ENCODE results near the gene SAMD13. TPM values are rescaled to one million over a fixed set of nuclear protein-coding genes. Genes with fewer than 3 reads are reported as not detected.

SAMD13 gene, protein sequence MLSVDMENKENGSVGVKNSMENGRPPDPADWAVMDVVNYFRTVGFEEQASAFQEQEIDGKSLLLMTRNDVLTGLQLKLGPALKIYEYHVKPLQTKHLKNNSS
- total RNA-seq = under 1 TPM; 0.38 to 0.48 TPM

DNA sequence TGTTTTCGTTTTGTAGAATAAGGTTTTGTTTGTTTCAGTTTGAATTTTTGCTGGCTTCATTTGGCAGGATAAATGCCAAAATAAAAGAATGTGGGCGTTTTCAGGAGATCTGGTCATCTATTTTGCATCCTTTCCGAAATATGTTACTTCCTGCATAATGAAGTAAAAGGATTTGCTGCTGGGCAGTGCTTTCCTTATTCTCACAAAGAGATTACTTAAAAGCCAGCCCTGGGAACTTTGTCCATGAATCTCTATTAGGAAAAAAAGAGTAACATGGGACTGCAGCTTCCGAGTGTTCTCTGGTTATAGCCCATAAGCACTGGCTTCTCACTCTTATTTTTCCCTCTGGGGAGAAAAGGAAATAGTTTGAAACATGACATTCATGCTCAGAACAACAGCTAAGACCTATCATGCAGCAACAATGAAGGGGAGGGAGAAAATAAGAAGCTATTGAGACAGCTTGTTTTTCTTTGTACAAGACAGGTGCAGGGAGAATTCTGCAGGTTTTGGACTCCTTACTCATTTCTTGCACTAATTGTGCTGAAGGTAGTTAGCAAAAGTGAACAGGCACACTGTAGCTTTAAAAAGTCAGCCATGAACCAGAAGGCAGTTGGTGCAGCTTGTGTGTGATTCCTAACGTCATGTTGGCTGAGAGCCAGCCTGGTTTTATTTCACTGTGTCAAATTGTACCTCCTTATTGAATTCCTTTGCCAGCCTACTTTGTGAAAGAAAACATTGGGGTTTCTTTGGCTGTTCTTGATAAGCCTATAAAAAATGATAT is at the start of gene SAMD13:
TSS of gene SAMD13 (plus strand) at position 705 of the 781 bp plus-strand sequence. CDS start 1,527 bp downstream, outside the sequence.
- Mint-ChIP-seq H3K36me3 (no peaks in the 10 kb centered on the region), H3K27me3 (peaks cover 18% of the 10 kb centered on the region), H3K4me3 (peak within 1 kb of the TSS; percentile 40), H3K9me3 (no peaks in the 10 kb centered on the region), H3K4me1 (ENCODE audit: low read depth) (peaks cover 39% of the 10 kb centered on the region), H3K27ac (no peak within 1 kb of the TSS)
- intact Hi-C loops (cut with micrococcal nuclease) = loop anchor here (5.0 kb wide), 1 partner anchor 131 kb away; no protein-coding TSS in a partner anchor
- peak; percentile 49 for DNase-seq
- ChIA-PET CTCF (no interaction called here), POLR2A (no interaction called here)

DNA sequence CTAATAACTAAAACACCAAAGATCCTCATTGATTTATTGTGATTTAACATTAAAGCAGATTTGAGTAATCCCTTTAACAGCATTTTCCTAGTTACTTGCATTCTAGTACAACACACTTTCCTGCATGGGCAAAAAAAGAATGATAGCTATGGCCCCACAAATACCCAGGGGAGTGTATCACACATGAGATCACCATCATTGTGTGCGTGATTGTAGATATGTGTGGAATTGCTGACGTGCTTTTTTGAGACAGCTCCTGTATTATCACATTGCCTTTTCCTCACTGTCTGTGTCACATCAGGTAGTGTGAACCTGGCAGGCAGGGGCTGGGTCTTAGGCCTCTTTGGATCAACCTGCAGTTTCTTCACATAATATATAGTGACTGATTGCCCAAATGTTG is 48.5 kb upstream of the SAMD13 start:
- no peaks in the 10 kb centered on the region for H3K36me3 Mint-ChIP-seq
- H3K4me1 Mint-ChIP-seq (ENCODE audit: low read depth) = no peaks in the 10 kb centered on the region
- ChIA-PET CTCF (no interaction called here), POLR2A (no interaction called here)
- H3K27ac Mint-ChIP-seq = no peak overlapping the region
- H3K27me3 Mint-ChIP-seq = no peaks in the 10 kb centered on the region
- H3K9me3 Mint-ChIP-seq = peaks cover 22% of the 10 kb centered on the region
- no peak for DNase-seq
- intact Hi-C loops (cut with micrococcal nuclease) = no loop called here
- no peak overlapping the region for H3K4me3 Mint-ChIP-seq

DNA sequence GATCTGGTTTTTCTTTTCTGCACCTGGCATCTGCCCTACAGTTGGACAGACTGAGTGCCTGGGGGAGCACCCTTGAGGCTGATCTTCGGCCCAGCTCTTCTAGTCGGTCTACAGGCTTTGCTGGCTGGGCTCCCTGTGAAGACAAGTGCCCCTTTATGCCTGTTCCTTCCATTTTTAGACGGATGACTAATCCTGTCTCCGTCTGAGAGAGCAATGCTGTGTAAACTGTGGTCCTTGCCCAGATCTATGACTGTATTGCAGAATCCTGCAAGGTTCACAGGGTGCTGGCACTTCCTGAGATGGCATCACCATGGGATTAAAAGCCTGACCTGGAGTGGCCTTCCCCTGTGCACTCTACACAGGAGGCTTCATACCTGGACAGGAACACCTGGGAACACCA is 47.6 kb upstream of the SAMD13 start:
- POLR2A ChIA-PET = no interaction called here
- Mint-ChIP-seq H3K27me3 (no peaks in the 10 kb centered on the region), H3K36me3 (no peaks in the 10 kb centered on the region), H3K4me3 (no peak overlapping the region), H3K27ac (no peak overlapping the region), H3K9me3 (peaks cover 22% of the 10 kb centered on the region), H3K4me1 (ENCODE audit: low read depth) (no peaks in the 10 kb centered on the region)
- DNase-seq = no peak
- CTCF ChIA-PET = no interaction called here
- intact Hi-C loops (cut with micrococcal nuclease) = no loop called here

DNA sequence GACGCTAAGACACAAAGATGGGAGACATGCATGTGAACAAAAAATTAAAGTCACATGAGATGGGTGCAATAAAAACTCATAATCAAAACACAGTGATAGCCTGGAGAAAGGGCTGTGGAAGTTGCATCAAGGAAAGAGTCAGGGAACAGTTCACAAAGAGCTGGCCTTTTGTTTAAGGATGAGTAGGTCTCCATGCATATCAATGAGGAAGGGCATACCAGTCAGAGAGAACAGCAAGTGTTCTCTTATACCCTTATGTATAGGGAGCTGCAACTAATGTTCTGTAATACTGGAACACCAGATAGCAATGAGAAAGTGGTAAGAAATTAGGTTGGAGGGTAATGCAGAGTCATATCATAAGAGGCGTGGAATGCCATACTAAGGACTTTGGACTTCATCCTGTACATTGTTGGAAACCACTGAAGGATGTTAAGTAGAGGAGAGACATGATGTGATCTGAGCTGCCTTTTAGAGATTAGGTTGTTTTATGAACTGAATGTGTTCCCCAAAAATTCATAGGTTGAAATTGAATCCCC is 46.7 kb upstream of the SAMD13 start:
- Mint-ChIP-seq H3K27me3 (no peaks in the 10 kb centered on the region), H3K36me3 (no peaks in the 10 kb centered on the region), H3K27ac (no peak overlapping the region), H3K9me3 (peaks cover 17% of the 10 kb centered on the region), H3K4me1 (ENCODE audit: low read depth) (no peaks in the 10 kb centered on the region), H3K4me3 (no peak overlapping the region)
- ChIA-PET POLR2A (no interaction called here), CTCF (no interaction called here)
- DNase-seq = no peak
- intact Hi-C loops (cut with micrococcal nuclease) = no loop called here

DNA sequence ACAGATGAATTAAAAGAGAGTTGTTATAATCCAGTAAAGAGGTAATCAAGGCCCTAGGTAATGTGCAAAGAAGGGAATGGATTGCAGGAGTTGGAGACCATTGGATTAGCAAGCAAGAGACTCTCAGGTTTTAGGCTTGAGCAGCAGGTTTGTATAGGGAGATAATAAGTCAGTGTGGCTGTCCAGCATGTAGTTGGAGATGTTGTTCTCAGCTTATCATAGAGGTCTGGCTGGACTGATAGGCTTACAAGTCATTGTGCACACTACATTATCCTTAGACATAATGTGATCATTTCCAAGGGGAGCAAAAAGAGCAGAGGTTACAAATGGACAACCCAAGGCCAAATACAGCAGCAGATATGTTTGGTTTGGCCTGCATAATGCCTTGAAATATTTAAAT is 45.9 kb upstream of the SAMD13 start:
- H3K27ac Mint-ChIP-seq = no peak overlapping the region
- H3K9me3 Mint-ChIP-seq = peaks cover 11% of the 10 kb centered on the region
- no peaks in the 10 kb centered on the region for H3K36me3 Mint-ChIP-seq
- H3K4me3 Mint-ChIP-seq = no peak overlapping the region
- H3K4me1 Mint-ChIP-seq (ENCODE audit: low read depth) = no peaks in the 10 kb centered on the region
- H3K27me3 Mint-ChIP-seq = no peaks in the 10 kb centered on the region
- POLR2A ChIA-PET = no interaction called here
- intact Hi-C loops (cut with micrococcal nuclease) = no loop called here
- CTCF ChIA-PET = no interaction called here
- no peak for DNase-seq

DNA sequence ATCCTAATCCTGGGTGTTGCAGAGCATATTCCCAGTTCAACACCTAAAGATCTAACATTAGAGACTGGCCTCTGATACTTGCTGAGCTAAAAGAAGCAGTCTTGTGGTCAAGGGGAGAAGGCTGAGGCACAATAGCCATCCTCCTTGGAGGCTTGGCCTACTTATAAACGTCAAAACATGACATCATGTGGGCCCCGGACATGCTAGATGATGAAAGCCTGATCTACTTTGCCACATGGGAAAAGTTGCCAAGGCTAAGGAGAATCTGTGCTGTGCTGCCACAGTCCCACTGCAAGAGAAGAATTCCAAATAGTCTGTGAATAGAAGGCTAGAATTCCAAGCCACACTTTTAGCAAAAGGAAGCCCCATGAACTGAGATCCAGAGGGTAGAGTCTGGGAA is 43.9 kb upstream of the SAMD13 start:
- POLR2A ChIA-PET = no interaction called here
- Mint-ChIP-seq H3K9me3 (no peaks in the 10 kb centered on the region), H3K4me3 (no peak overlapping the region), H3K36me3 (no peaks in the 10 kb centered on the region), H3K27ac (no peak overlapping the region), H3K4me1 (ENCODE audit: low read depth) (no peaks in the 10 kb centered on the region), H3K27me3 (no peaks in the 10 kb centered on the region)
- intact Hi-C loops (cut with micrococcal nuclease) = no loop called here
- CTCF ChIA-PET = no interaction called here
- DNase-seq = no peak

DNA sequence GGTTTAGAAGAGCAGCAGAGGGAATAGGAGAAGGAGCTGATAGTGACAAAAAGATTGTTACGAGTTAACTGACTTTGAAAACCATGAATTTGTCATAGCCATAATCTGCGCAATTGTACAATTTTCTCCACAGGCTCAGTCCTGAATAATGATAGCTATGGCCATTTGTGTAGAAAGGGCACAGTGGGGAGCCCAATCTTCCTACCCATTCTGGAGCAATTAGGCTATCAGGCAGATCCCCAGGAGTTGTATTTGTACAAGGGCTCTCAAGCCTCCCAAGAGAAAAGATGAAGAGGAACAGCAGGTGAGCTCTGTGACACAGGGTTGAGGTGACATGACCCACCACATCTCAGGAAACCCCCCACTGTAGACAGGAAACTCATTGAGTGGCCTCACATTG is 42.1 kb upstream of the SAMD13 start:
- no peak for DNase-seq
- Mint-ChIP-seq H3K9me3 (no peaks in the 10 kb centered on the region), H3K36me3 (no peaks in the 10 kb centered on the region), H3K27ac (no peak overlapping the region), H3K4me3 (no peak overlapping the region), H3K27me3 (no peaks in the 10 kb centered on the region), H3K4me1 (ENCODE audit: low read depth) (no peaks in the 10 kb centered on the region)
- ChIA-PET CTCF (no interaction called here), POLR2A (no interaction called here)
- intact Hi-C loops (cut with micrococcal nuclease) = no loop called here

DNA sequence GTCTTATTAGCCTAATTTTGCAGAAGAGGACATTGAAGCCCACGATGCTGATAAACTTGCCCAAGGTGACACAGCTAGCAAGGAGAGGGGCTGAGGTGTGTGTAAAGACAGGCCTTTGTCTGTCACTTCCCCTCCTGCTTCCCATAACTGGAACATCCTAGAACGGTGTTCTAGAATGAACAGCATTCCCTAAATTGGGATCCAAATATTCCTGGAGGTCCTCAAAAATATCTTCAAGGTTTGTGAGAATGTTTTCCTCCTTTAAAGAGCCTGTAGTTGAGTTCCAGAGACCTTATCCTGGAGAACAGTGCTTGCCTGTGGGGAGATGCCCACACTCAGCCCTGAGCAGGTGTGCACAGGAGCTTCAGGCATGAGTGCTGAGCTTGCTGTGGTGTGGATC is 41.5 kb upstream of the SAMD13 start:
- POLR2A ChIA-PET = no interaction called here
- Mint-ChIP-seq H3K36me3 (no peaks in the 10 kb centered on the region), H3K4me1 (ENCODE audit: low read depth) (no peaks in the 10 kb centered on the region), H3K27me3 (no peaks in the 10 kb centered on the region), H3K9me3 (no peaks in the 10 kb centered on the region), H3K4me3 (no peak overlapping the region), H3K27ac (no peak overlapping the region)
- CTCF ChIA-PET = no interaction called here
- no peak for DNase-seq
- intact Hi-C loops (cut with micrococcal nuclease) = no loop called here

DNA sequence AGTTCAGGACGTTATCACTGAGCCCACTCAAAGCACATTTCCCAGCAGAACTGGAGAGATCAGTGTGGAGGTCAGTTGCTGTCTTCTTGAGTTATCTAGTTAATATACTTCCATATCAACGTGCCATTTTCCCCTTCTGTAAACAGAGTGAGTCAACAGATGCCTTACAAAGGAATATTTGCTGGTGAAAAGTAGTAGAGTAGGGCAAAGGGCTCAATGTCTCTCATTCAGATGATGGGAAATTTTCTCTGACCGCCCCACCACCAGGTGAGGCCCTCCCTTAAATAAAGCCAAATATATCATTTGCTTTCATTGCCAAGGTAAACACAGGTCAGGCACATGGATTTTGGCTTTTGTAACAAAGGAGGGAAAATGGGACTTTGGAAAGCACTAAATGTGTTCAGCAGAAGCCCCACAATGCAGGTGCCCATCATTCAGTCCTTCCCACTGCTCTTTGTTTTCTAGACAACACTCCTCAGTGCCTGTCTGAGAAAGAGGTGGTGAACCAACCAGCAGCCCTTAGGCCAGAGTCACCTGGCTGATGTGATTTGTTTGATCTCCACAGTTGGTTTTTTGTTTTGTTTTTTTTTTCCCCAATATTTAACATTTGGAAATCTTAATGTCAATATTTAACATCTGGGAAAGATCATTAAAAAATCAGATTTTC is 40.5 kb upstream of the SAMD13 start:
- H3K4me3 Mint-ChIP-seq = no peak overlapping the region
- no peaks in the 10 kb centered on the region for H3K4me1 Mint-ChIP-seq (ENCODE audit: low read depth)
- H3K9me3 Mint-ChIP-seq = no peaks in the 10 kb centered on the region
- no peaks in the 10 kb centered on the region for H3K36me3 Mint-ChIP-seq
- H3K27ac Mint-ChIP-seq = no peak overlapping the region
- intact Hi-C loops (cut with micrococcal nuclease) = no loop called here
- ChIA-PET CTCF (no interaction called here), POLR2A (no interaction called here)
- H3K27me3 Mint-ChIP-seq = no peaks in the 10 kb centered on the region
- no peak for DNase-seq

DNA sequence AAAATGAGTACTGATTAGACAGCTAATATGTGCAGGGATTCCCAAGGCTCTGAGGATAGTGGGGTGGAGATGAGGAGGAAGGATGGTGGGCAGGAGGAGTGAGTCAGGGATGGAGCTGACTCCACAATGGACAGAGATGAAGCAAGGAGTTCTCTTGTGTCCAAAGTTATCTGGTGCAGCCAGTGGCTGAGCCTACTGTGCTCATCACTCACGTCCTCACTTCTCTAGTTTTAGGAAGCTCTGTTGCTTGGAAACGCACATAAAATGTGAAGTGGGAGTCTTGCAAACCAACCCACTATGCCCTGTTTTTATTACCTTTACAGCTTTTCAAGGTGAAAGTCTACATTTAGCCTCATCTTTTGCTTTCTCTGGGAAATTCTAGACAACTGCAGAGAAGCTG is 36.5 kb upstream of the SAMD13 start:
- H3K27ac Mint-ChIP-seq = no peak overlapping the region
- no peaks in the 10 kb centered on the region for H3K4me1 Mint-ChIP-seq (ENCODE audit: low read depth)
- CTCF ChIA-PET = interaction anchor here (1.0 to 1.3 kb wide), 2 partner anchors 177 to 194 kb away, joined by 3 read pairs; no protein-coding TSS in a partner anchor
- POLR2A ChIA-PET = no interaction called here
- no peaks in the 10 kb centered on the region for H3K9me3 Mint-ChIP-seq
- no peak for DNase-seq
- intact Hi-C loops (cut with micrococcal nuclease) = no loop called here
- no peak overlapping the region for H3K4me3 Mint-ChIP-seq
- H3K36me3 Mint-ChIP-seq = no peaks in the 10 kb centered on the region
- H3K27me3 Mint-ChIP-seq = no peaks in the 10 kb centered on the region

DNA sequence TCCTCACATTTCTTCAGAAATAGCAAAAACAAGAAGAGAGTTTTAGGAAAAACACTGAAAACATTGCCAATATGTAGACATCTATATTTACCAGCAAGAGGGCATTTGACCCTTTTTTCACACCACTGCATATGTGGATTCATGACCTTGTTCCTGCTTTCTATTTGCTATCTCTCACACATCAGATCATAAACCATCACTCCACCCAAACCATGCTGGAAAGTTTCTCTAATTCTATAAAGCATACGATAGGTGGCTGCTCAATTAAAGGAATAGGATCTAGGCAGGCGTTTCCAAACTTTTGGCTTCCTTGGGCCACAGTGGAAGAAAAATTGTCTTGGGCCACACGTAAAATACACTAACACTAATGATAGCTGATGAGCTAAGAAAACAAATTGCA is 35.6 kb upstream of the SAMD13 start:
- no peaks in the 10 kb centered on the region for H3K9me3 Mint-ChIP-seq
- H3K36me3 Mint-ChIP-seq = no peaks in the 10 kb centered on the region
- H3K4me3 Mint-ChIP-seq = no peak overlapping the region
- no peak overlapping the region for H3K27ac Mint-ChIP-seq
- intact Hi-C loops (cut with micrococcal nuclease) = no loop called here
- H3K27me3 Mint-ChIP-seq = no peaks in the 10 kb centered on the region
- ChIA-PET POLR2A (no interaction called here), CTCF (no interaction called here)
- H3K4me1 Mint-ChIP-seq (ENCODE audit: low read depth) = peaks cover under 1% of the 10 kb centered on the region
- DNase-seq = no peak

DNA sequence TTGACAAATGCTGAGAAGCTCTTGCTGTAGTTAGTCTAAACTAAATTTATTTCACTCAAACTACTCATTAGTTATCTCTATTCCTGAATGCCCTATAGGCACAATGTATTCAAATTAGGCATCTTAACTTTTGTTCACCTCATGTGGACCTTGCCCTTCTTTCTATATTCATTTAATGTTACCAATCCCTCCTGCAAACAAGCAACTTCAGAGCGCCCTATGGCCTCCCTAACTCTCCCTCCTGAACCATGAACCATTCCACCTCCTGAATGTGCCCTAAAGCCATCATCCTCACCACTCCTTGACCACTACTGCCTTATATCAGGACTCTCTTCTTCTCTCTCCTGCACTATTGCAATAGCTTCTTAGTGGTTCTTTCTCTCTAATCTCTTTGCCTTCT is 34.8 kb upstream of the SAMD13 start:
- H3K27ac Mint-ChIP-seq = no peak overlapping the region
- DNase-seq = no peak
- CTCF ChIA-PET = no interaction called here
- H3K27me3 Mint-ChIP-seq = no peaks in the 10 kb centered on the region
- no peak overlapping the region for H3K4me3 Mint-ChIP-seq
- intact Hi-C loops (cut with micrococcal nuclease) = no loop called here
- H3K36me3 Mint-ChIP-seq = no peaks in the 10 kb centered on the region
- POLR2A ChIA-PET = no interaction called here
- H3K9me3 Mint-ChIP-seq = no peaks in the 10 kb centered on the region
- H3K4me1 Mint-ChIP-seq (ENCODE audit: low read depth) = peaks cover 5% of the 10 kb centered on the region

DNA sequence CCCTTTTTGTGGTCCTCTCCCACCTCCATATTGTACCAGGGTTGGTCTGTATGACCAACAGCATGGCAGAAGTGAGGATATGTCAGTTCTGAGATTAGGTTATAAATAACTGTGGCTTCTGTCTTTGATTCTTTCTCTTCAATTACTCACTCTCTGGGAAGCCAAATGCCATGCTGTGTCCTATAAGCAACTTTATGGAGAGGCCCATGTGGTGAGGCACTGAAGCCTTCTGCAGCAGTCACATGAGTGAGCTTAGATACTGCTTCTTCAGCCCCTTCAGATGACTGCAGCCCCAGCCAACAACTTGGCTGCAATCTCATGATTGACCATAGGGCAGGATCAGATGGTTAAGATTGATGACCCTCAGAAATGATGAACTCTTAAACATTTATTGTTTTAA is 34.0 kb upstream of the SAMD13 start:
- Mint-ChIP-seq H3K36me3 (no peaks in the 10 kb centered on the region), H3K4me3 (no peak overlapping the region), H3K9me3 (no peaks in the 10 kb centered on the region), H3K27ac (no peak overlapping the region), H3K4me1 (ENCODE audit: low read depth) (peaks cover 5% of the 10 kb centered on the region), H3K27me3 (no peaks in the 10 kb centered on the region)
- DNase-seq = no peak
- intact Hi-C loops (cut with micrococcal nuclease) = no loop called here
- POLR2A ChIA-PET = no interaction called here
- CTCF ChIA-PET = no interaction called here

Data from activated CD4-positive, alpha-beta memory T cell treated with anti-CD3 and anti-CD28 coated beads for 36 hours (primary cell).